ENCODE data around the gene GNG12. TPM values are rescaled to one million over a fixed set of nuclear protein-coding genes. Genes with fewer than 3 reads are reported as not detected.

The GNG12 gene
- total and polyA plus RNA-seq, 9 of the 15 experiments (the other 6 are each of a cell fraction or from before 2014, with no cell fraction given) = 2.6 to 6.0 (median 4.1) TPM

DNA sequence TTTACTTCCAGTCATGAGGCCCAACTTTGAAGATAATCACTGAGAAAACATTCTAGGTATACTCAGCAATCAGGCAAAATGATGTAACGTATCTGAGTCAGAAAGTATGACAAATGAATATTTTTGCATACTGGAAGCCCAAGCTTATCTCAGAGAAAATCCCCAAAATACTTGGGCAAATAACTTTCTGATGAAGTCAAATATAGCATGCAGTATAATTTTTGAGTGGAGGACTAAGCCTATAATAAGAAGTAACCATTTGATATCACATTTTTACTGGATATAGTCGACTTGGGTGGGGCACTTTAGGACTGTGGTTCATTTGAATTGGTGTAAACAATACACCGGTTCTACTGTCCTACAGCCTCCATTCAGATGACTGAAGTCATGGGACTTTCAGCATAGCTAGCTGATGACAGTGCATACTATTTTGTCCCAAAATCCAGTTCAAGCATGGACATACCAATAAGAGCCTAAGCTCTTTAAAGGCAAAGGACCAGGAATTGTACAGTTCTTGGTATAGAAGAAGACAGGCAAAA lies 150.5 kb downstream of the GNG12 start (continued):
- TF ChIP-seq, protein P1, sequence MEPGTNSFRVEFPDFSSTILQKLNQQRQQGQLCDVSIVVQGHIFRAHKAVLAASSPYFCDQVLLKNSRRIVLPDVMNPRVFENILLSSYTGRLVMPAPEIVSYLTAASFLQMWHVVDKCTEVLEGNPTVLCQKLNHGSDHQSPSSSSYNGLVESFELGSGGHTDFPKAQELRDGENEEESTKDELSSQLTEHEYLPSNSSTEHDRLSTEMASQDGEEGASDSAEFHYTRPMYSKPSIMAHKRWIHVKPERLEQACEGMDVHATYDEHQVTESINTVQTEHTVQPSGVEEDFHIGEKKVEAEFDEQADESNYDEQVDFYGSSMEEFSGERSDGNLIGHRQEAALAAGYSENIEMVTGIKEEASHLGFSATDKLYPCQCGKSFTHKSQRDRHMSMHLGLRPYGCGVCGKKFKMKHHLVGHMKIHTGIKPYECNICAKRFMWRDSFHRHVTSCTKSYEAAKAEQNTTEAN (CRISPR knock-in tag; IDR thresholded peaks at IDR 0.05) = no peak
- TF ChIP-seq, protein P2, sequence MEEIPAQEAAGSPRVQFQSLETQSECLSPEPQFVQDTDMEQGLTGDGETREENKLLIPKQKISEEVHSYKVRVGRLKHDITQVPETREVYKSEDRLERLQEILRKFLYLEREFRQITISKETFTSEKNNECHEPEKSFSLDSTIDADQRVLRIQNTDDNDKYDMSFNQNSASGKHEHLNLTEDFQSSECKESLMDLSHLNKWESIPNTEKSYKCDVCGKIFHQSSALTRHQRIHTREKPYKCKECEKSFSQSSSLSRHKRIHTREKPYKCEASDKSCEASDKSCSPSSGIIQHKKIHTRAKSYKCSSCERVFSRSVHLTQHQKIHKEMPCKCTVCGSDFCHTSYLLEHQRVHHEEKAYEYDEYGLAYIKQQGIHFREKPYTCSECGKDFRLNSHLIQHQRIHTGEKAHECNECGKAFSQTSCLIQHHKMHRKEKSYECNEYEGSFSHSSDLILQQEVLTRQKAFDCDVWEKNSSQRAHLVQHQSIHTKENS (CRISPR knock-in tag; IDR thresholded peaks at IDR 0.05) = no peak
- TF ChIP-seq ZNF175 (CRISPR knock-in tag; IDR thresholded peaks at IDR 0.05; ENCODE audit: low read depth) (no peak), PURB (CRISPR knock-in tag; IDR thresholded peaks at IDR 0.05; ENCODE audit: low read depth) (no peak), ZNF134 (CRISPR knock-in tag; conservative IDR thresholded peaks at IDR 0.05) (no peak), U2AF1 (optimal IDR thresholded peaks at IDR 0.05; ENCODE audit: low read depth, low read length) (no peak), ZNF197 (CRISPR knock-in tag; IDR thresholded peaks at IDR 0.05; ENCODE audit: low read depth) (peak; percentile 42; the same call in 1 of the 2 replicates), PTRF (tag; IDR thresholded peaks at IDR 0.05) (no peak), ZNF224 (CRISPR knock-in tag; IDR thresholded peaks at IDR 0.05) (no peak), MAZ (CRISPR knock-in tag; conservative IDR thresholded peaks at IDR 0.05 in 1 of 2, IDR thresholded peaks at IDR 0.05 in 1 of 2) (peak in 1 of 2 experiments; percentile 42; a peak in 1 of 4 replicates), ZNF184 (CRISPR knock-in tag; IDR thresholded peaks at IDR 0.05) (no peak), NFATC3 (IDR thresholded peaks at IDR 0.05) (no peak), C11orf30 (IDR thresholded peaks at IDR 0.05; ENCODE audit: low read depth) (peak; percentile 77), SMAD1 (IDR thresholded peaks at IDR 0.05; ENCODE audit: low read depth, low read length, partially characterized antibody) (peak; percentile 30), MTA1 (IDR thresholded peaks at IDR 0.05; ENCODE audit: borderline replicate concordance) (peak; percentile 54; the same call in 1 of the 2 replicates), ZNF316 (IDR thresholded peaks at IDR 0.05) (peak; percentile 70)
- TF ChIP-seq, protein P3, sequence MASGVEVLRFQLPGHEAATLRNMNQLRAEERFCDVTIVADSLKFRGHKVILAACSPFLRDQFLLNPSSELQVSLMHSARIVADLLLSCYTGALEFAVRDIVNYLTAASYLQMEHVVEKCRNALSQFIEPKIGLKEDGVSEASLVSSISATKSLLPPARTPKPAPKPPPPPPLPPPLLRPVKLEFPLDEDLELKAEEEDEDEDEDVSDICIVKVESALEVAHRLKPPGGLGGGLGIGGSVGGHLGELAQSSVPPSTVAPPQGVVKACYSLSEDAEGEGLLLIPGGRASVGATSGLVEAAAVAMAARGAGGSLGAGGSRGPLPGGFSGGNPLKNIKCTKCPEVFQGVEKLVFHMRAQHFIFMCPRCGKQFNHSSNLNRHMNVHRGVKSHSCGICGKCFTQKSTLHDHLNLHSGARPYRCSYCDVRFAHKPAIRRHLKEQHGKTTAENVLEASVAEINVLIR (CRISPR knock-in tag; IDR thresholded peaks at IDR 0.05) = no peak
- TF ChIP-seq, protein P4, sequence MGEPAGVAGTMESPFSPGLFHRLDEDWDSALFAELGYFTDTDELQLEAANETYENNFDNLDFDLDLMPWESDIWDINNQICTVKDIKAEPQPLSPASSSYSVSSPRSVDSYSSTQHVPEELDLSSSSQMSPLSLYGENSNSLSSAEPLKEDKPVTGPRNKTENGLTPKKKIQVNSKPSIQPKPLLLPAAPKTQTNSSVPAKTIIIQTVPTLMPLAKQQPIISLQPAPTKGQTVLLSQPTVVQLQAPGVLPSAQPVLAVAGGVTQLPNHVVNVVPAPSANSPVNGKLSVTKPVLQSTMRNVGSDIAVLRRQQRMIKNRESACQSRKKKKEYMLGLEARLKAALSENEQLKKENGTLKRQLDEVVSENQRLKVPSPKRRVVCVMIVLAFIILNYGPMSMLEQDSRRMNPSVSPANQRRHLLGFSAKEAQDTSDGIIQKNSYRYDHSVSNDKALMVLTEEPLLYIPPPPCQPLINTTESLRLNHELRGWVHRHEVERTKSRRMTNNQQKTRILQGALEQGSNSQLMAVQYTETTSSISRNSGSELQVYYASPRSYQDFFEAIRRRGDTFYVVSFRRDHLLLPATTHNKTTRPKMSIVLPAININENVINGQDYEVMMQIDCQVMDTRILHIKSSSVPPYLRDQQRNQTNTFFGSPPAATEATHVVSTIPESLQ (CRISPR knock-in tag; IDR thresholded peaks at IDR 0.05) = no peak
- TF ChIP-seq, protein P5, sequence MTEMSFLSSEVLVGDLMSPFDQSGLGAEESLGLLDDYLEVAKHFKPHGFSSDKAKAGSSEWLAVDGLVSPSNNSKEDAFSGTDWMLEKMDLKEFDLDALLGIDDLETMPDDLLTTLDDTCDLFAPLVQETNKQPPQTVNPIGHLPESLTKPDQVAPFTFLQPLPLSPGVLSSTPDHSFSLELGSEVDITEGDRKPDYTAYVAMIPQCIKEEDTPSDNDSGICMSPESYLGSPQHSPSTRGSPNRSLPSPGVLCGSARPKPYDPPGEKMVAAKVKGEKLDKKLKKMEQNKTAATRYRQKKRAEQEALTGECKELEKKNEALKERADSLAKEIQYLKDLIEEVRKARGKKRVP (CRISPR knock-in tag; IDR thresholded peaks at IDR 0.05) = 0 out of 2 replicates have a peak, but pooled peaks have one; percentile 57

All from K562 (cell line).